ENCODE data around the gene DGKI. TPM values are rescaled to one million over a fixed set of nuclear protein-coding genes. Genes with fewer than 3 reads are reported as not detected.

Gene DGKI
- total RNA-seq, 1 experiment from 2014 or later, result 0.39 TPM

DNA sequence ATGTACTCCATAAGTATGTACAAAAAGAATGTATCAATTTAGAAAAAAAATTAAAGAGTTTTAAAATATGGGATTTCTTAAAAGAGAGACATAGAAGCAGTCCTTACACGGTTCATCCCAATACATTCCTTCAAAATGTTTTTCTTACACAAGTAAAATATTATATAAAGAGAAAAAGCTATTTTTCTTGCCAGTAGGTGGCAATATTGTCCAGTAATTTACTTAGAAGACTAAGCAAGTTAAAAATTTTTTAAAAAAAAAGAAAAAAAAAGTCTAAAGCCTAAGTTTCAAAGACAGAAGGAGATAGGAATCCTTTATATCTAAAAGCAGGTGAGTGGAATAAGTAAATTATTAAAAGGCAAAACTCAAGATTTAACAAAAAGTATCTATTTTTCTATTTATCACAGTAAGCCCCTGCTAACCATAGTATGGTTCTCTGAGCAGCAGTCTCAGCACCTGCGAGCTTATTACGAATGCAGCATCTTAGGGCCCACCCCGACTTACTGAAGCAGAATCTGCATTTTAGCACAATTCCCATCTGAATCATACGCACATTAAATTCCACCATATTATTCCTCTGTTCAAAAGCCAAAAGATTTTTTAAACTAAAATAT lies 240.6 kb downstream of the DGKI start:
- TF ChIP-seq EZH2 (IDR thresholded peaks at IDR 0.05; ENCODE audit: borderline replicate concordance, low read depth, low read length, poor library complexity, severe bottlenecking), result no peak
- TF ChIP-seq, protein P1, sequence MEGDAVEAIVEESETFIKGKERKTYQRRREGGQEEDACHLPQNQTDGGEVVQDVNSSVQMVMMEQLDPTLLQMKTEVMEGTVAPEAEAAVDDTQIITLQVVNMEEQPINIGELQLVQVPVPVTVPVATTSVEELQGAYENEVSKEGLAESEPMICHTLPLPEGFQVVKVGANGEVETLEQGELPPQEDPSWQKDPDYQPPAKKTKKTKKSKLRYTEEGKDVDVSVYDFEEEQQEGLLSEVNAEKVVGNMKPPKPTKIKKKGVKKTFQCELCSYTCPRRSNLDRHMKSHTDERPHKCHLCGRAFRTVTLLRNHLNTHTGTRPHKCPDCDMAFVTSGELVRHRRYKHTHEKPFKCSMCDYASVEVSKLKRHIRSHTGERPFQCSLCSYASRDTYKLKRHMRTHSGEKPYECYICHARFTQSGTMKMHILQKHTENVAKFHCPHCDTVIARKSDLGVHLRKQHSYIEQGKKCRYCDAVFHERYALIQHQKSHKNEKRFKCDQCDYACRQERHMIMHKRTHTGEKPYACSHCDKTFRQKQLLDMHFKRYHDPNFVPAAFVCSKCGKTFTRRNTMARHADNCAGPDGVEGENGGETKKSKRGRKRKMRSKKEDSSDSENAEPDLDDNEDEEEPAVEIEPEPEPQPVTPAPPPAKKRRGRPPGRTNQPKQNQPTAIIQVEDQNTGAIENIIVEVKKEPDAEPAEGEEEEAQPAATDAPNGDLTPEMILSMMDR (conservative IDR thresholded peaks at IDR 0.05; ENCODE audit: low read depth, low read length), result peak; percentile 67
- CTCF ChIA-PET, result interaction anchor here (0.5 to 1.0 kb wide), 2 partner anchors 20 to 49 kb away, joined by 4 to 7 read pairs; no protein-coding TSS in a partner anchor
- no peak overlapping the region for H3K4me3 ChIP-seq (ENCODE audit: low read depth, low read length, poor library complexity, severe bottlenecking)
- DNase-seq (ENCODE audit: low spot score), result peak; percentile 67
- POLR2A ChIA-PET (ENCODE audit: low non-redundant PET), result no interaction called here
- peaks cover 15% of the 10 kb centered on the region for H3K27me3 ChIP-seq (replicated peaks; ENCODE audit: insufficient read depth, low read depth, low read length, poor library complexity)
- H3K9me3 ChIP-seq (ENCODE audit: low read depth, low read length, poor library complexity, severe bottlenecking), result no peaks in the 10 kb centered on the region
- H3K36me3 ChIP-seq (ENCODE audit: insufficient read depth, low read length, poor library complexity, severe bottlenecking), result no peaks in the 10 kb centered on the region
- no peaks in the 10 kb centered on the region for H3K4me1 ChIP-seq (ENCODE audit: insufficient read depth, low read length, poor library complexity, severe bottlenecking)
- no TSS peak for BruUV-seq (replicated peaks)
- no peak overlapping the region for H3K27ac ChIP-seq (ENCODE audit: low read depth, low read length, poor library complexity, severe bottlenecking)
- intact Hi-C loops (cut with micrococcal nuclease; ENCODE audit: unreplicated experiment), result loop anchor here (2.0 to 5.0 kb wide), 3 partner anchors 21 to 401 kb away; no protein-coding TSS in a partner anchor

DNA sequence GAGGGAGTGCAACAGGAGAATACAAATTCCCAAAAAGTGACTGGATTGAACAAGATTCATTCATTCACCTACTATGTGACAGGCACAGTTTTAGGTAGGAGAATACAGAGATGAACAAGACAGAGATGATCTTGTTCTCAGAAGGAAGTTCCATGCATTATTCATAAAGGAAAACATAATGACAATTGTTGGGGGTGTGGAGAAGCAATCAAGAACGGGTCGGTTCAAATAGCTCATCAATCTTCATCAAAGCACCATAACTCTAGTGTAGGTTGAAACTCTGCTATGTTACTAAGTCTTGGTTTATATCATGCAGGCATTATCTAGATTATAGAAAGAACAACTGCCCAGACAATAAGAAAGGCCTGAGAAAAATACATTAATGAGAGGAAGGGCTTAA lies 243.7 kb downstream of the DGKI start:
- BruUV-seq (replicated peaks), result no TSS peak
- Histone ChIP-seq H3K9me3 (ENCODE audit: low read depth, low read length, poor library complexity, severe bottlenecking) (no peaks in the 10 kb centered on the region), H3K27me3 (replicated peaks; ENCODE audit: insufficient read depth, low read depth, low read length, poor library complexity) (peaks cover 8% of the 10 kb centered on the region), H3K36me3 (ENCODE audit: insufficient read depth, low read length, poor library complexity, severe bottlenecking) (no peaks in the 10 kb centered on the region), H3K27ac (ENCODE audit: low read depth, low read length, poor library complexity, severe bottlenecking) (no peak overlapping the region), H3K4me3 (ENCODE audit: low read depth, low read length, poor library complexity, severe bottlenecking) (no peak overlapping the region), H3K4me1 (ENCODE audit: insufficient read depth, low read length, poor library complexity, severe bottlenecking) (no peaks in the 10 kb centered on the region)
- ChIA-PET CTCF (interaction anchor here (1.4 kb wide), 1 partner anchor 23 kb away, joined by 7 read pairs; no protein-coding TSS in a partner anchor), POLR2A (ENCODE audit: low non-redundant PET) (no interaction called here)
- DNase-seq (ENCODE audit: low spot score), result peak; percentile 9
- intact Hi-C loops (cut with micrococcal nuclease; ENCODE audit: unreplicated experiment), result no loop called here
- TF ChIP-seq, protein P1 (conservative IDR thresholded peaks at IDR 0.05; ENCODE audit: low read depth, low read length), result no peak
- no peak for TF ChIP-seq EZH2 (IDR thresholded peaks at IDR 0.05; ENCODE audit: borderline replicate concordance, low read depth, low read length, poor library complexity, severe bottlenecking)

DNA sequence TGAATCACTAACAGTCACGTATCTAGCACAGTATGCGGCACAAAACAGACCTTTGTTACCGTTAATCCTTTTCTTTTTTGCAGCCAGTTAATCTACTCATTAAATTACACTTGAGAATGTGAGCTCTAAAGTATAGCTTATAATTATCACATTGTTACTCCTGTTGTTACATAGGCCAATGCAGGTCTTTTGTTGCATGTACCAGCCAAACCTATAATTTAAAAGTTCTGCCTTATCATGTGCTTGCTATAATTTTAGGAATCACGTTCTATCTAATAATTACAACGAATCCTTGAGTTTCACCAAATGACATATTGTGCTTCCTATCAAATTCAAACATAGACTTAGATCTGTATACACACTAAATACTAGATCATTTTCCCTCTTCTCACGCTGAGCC lies 245.1 kb downstream of the DGKI start:
- ChIA-PET POLR2A (ENCODE audit: low non-redundant PET) (no interaction called here), CTCF (no interaction called here)
- BruUV-seq (replicated peaks), result no TSS peak
- Histone ChIP-seq H3K27ac (ENCODE audit: low read depth, low read length, poor library complexity, severe bottlenecking) (no peak overlapping the region), H3K27me3 (replicated peaks; ENCODE audit: insufficient read depth, low read depth, low read length, poor library complexity) (no peaks in the 10 kb centered on the region), H3K36me3 (ENCODE audit: insufficient read depth, low read length, poor library complexity, severe bottlenecking) (no peaks in the 10 kb centered on the region), H3K4me1 (ENCODE audit: insufficient read depth, low read length, poor library complexity, severe bottlenecking) (no peaks in the 10 kb centered on the region), H3K4me3 (ENCODE audit: low read depth, low read length, poor library complexity, severe bottlenecking) (no peak overlapping the region), H3K9me3 (ENCODE audit: low read depth, low read length, poor library complexity, severe bottlenecking) (no peaks in the 10 kb centered on the region)
- DNase-seq (ENCODE audit: low spot score), result no peak
- intact Hi-C loops (cut with micrococcal nuclease; ENCODE audit: unreplicated experiment), result no loop called here
- TF ChIP-seq EZH2 (IDR thresholded peaks at IDR 0.05; ENCODE audit: borderline replicate concordance, low read depth, low read length, poor library complexity, severe bottlenecking), result no peak
- TF ChIP-seq, protein P1 (conservative IDR thresholded peaks at IDR 0.05; ENCODE audit: low read depth, low read length), result no peak
